Measurements from ENCODE around the gene UGT1A6.

- TF ChIP-seq PRDM15 (CRISPR knock-in tag; IDR thresholded peaks at IDR 0.05) (no peak), CTCF (IDR thresholded peaks at IDR 0.05) (no peak)
Observed at GRCh38 chr2:233772583-233772982, 79.9 kb downstream of the UGT1A6 start.
